GM10248 (cell line): Measurements from ENCODE around the gene HK2.

Experiments
- CTCF ChIA-PET: fragments of 300-600 bp; sonication (Branson Sonifier 250); formaldehyde crosslinking; extraction: SDS; loops from one replicate; lab custom pipeline; 2021; ENCODE audit warnings: antibody characterized with exemption; lab: Yijun Ruan, JAX
- POLR2A ChIA-PET: fragments of 350-650 bp; sonication (Branson Sonifier 250); formaldehyde crosslinking; extraction: SDS; loops from one replicate; lab custom pipeline; 2020; ENCODE audit warnings: antibody characterized with exemption; lab: Yijun Ruan, JAX
- DNase-seq: peaks from one replicate; pipeline ENCODE4 v3.0.0; 2012; ENCODE audit errors: extremely low spot score
- CTCF ChIP-seq: IDR thresholded peaks from 2 replicates; pipeline ENCODE4 v1.5.1; 2012; ENCODE audit warnings: mild to moderate bottlenecking, low read depth; ENCODE audit errors: extremely low read depth, missing control alignments, control extremely low read depth

HK2 gene

DNA sequence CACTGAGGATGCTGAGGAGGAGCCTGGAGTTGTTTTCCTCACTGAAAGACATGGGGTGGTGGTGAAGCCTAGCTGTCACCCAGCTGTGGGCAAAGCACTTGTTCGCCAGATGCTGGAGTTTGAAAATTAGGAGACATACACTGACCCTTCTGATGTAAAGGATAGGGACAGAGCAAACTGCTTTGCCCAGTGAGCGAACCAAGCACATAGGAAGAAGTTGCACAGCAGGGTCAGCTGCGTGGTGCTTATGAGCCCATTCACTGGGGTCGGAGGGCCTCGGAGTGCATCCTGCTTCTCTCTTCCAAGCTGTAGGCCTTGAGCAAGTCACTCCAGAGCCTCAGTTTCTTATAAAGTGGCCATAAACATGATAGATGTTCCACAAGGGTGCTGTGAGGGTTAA is 50.9 kb downstream of the HK2 start:
- no peak for TF ChIP-seq CTCF
- POLR2A ChIA-PET, result interaction anchor here (1.0 kb wide), 1 partner anchor 198 kb away, joined by 3 read pairs; no protein-coding TSS in a partner anchor
- CTCF ChIA-PET, result interaction anchor here (0.9 to 8.1 kb wide), 5 partner anchors 8 to 194 kb away, joined by 3 to 47 read pairs (median 4); no protein-coding TSS in a partner anchor
- DNase-seq, result no peak

- ChIA-PET CTCF (interaction anchor here (1.5 to 8.1 kb wide), 2 partner anchors 11 to 171 kb away, joined by 4 to 47 read pairs; no protein-coding TSS in a partner anchor), POLR2A (no interaction called here)
- DNase-seq, result no peak
- no peak for TF ChIP-seq CTCF
These were observed 52.3 kb downstream of the HK2 start for GRCh38 chr2:74886251-74886650.

GRCh38 chr2:74886811-74887210 is 52.9 kb downstream of the HK2 start:
- ChIA-PET POLR2A (no interaction called here), CTCF (interaction anchor here (1.8 to 8.1 kb wide), 2 partner anchors 12 to 51 kb away, joined by 6 to 47 read pairs; no protein-coding TSS in a partner anchor)
- DNase-seq, result no peak
- no peak for TF ChIP-seq CTCF

DNA sequence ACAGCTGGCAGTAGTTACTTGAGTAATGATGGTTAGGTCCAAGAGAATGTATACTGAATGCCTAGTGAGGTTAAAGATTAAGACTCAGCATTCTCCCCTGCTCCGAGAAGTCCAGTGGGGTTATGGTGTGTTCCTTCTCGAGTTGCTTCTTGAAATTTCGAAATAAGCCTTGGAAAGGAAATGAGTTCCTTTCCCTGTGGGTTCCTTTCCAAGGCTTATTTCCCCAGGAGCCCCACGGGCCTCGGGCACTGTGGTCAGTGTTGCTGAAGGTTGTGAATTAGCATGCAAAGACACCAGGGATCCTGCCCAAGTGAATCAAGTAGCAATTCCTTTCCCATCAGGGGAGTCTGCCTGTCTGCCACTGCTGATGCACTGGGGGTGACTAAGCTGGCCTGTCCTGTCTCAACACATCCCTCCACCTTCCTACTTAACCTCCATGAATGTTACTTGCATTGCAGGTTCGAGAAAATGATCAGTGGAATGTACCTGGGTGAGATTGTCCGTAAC is 53.6 kb downstream of the HK2 start:
- ChIA-PET POLR2A (no interaction called here), CTCF (interaction anchor here (1.8 to 8.1 kb wide), 2 partner anchors 12 to 51 kb away, joined by 6 to 47 read pairs; no protein-coding TSS in a partner anchor)
- no peak for TF ChIP-seq CTCF
- DNase-seq, result no peak

DNA sequence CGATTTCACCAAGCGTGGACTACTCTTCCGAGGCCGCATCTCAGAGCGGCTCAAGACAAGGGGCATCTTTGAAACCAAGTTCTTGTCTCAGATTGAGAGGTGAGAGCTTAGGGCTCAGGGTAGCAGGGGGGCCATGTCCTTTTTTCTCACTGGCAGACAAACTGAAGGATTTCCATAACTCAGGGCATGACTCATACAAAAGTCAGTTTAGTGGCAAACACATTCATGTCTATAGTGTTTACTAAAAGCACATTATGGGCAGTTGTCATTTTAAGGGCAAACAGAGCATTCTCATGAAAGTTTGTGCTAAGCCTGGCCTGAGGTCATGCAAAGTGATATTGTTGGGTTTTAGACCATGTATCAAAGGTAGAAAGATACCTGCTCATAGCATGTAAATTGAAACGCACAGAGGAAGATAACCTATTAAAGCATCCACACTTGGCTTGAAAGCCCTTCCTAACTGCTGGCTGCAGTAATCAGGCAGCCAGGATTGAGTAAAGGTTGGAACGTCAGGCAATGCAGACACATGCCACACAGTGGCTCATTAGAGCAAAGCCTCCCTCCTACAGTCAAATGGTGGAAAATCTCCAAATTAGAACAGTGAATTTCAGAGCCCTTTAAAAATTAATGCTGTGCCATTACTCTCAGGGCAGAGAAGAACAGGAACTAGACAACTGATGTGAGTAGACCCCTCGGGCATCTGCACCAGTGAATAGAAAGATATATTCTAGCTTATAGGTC is 54.2 kb downstream of the HK2 start:
- TF ChIP-seq CTCF, result no peak
- ChIA-PET CTCF (interaction anchor here (0.9 to 8.1 kb wide), 3 partner anchors 12 to 52 kb away, joined by 3 to 47 read pairs (median 6); no protein-coding TSS in a partner anchor), POLR2A (interaction anchor here (0.5 kb wide), 1 partner anchor 57 kb away, joined by 3 read pairs; no protein-coding TSS in a partner anchor)
- no peak for DNase-seq

- ChIA-PET CTCF (interaction anchor here (0.9 to 8.1 kb wide), 2 partner anchors 11 to 14 kb away, joined by 3 to 47 read pairs; no protein-coding TSS in a partner anchor), POLR2A (no interaction called here)
- no peak for TF ChIP-seq CTCF
- DNase-seq, result no peak
These were observed 55.2 kb downstream of the HK2 start for GRCh38 chr2:74889159-74889558.
